GM13976 (cell line): ENCODE results near the gene MICAL3.

Experiments
- DNase-seq: peaks from one replicate; pipeline ENCODE4 v3.0.0; 2012; ENCODE audit warnings: low spot score
- in situ Hi-C: fragments of 300-500 bp; cut with MboI; formaldehyde crosslinking; loops from one replicate; pipeline ENCODE4 v1.12.0; 2022; ENCODE audit warnings: low sequenced_read_pairs, mixed read lengths, inconsistent platforms; ENCODE audit not compliant: unreplicated experiment
- TF ChIP-seq, protein P1 (sequence below): IDR thresholded peaks from 2 replicates; pipeline ENCODE4 v1.5.1; 2012; ENCODE audit warnings: borderline replicate concordance, mild to moderate bottlenecking; ENCODE audit not compliant: insufficient read depth; ENCODE audit errors: extremely low read depth, missing control alignments, control extremely low read depth

Gene MICAL3

DNA sequence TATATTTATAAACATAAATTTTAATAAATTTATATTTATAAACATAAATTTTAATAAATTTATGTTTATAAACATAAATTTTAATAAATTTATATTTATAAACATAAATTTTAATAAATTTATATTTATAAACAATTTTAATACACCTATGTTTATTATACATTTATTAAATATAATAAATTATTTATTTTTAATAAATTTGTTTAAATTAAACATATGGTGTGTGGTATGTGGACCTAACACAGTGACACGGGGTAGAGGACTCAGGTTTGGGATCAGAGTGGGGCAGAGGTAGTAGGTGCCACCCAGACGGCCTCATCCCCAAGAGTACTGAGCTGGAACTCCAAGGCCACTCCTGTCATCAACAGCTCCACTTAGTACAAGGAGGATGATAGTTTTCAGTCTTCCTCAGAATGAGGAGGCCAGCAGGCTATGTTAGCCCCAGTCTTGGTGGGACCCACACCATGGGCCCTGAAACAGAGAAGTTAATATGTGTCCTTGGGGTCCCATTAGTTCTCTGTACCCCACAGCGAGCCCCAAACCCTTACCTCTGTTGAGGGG lies 203.4 kb downstream of the MICAL3 start:
- in situ Hi-C loops = loop anchor here (10.0 kb wide), 1 partner anchor 254 kb away; the partner anchor contains the start of gene PEX26
- no peak for DNase-seq
- TF ChIP-seq, protein P1, sequence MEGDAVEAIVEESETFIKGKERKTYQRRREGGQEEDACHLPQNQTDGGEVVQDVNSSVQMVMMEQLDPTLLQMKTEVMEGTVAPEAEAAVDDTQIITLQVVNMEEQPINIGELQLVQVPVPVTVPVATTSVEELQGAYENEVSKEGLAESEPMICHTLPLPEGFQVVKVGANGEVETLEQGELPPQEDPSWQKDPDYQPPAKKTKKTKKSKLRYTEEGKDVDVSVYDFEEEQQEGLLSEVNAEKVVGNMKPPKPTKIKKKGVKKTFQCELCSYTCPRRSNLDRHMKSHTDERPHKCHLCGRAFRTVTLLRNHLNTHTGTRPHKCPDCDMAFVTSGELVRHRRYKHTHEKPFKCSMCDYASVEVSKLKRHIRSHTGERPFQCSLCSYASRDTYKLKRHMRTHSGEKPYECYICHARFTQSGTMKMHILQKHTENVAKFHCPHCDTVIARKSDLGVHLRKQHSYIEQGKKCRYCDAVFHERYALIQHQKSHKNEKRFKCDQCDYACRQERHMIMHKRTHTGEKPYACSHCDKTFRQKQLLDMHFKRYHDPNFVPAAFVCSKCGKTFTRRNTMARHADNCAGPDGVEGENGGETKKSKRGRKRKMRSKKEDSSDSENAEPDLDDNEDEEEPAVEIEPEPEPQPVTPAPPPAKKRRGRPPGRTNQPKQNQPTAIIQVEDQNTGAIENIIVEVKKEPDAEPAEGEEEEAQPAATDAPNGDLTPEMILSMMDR = no peak

DNA sequence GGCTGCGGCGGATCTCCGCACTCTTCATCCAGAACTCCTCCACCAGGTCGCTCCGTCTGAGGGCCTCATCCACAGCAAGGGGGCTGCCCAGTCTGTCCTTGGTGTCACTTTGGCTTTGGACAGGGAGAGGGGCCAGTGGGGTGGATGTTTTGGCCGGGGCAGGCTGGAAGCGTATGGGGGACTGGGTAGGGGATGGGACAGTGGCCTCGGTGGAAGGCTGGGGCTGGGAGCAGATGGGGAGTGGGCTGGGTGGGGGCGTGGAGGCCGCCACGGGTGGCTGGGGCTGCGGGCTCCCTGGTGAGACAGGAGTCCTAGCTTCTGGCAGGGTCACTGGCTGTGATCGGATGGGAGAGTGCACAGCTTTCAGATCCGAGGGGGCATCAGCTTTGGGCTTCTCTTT lies 205.7 kb downstream of the MICAL3 start:
- in situ Hi-C loops = no loop called here
- DNase-seq = no peak

DNA sequence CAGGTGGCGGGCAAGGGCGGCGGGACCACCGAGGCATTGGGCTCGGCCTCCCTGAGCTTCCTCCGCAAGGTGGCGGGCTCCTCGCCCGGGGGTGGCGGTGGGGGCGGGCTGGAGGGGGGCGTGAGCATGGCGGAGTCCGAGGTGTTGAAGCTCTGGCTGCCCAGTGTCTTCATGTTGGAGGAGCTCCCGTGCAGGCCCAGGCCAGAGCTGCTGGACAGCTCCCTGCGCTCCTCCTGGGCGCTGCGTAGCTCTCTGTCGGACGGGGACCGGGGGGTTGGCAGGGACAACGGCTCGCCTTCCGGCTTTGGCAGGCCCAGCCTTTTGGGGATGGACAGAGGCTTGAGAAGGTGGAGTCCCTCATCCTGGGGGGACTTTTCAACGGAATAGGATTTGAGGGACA lies 206.2 kb downstream of the MICAL3 start:
- TF ChIP-seq, protein P1 = no peak
- no peak for DNase-seq
- in situ Hi-C loops = no loop called here

More for the DNA sequence above, 205.7 kb downstream of the MICAL3 start:
- TF ChIP-seq, protein P1 = no peak

DNA sequence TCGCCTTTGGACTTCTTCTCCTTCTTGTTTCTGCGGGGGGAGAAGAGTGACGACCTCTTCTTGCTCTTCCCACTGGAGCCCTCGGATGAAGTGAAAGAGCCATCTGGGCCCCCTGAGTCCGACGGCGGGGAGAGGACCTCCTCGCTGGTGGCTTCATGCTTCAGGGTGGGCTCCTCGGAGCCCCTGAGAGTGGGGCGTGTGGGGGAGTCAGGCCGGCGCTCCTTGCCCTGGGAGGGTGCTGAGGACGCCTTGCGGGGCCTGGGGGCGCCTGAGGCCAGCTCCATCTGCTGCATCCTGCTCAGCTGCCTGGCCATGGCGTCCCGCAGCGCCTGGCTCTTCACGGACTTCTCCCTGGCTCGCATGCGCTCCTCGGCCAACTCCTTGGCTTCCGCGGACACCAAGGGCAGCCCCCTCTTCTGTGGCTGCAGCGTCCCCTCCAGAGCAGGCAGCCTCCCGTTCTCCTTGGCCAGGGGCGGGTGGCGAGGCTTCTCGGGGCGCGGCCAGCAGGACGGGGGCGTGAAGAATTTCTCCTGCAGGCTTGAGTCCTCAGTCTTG lies 206.8 kb downstream of the MICAL3 start:
- DNase-seq = no peak
- TF ChIP-seq, protein P1 = no peak
- in situ Hi-C loops = no loop called here

DNA sequence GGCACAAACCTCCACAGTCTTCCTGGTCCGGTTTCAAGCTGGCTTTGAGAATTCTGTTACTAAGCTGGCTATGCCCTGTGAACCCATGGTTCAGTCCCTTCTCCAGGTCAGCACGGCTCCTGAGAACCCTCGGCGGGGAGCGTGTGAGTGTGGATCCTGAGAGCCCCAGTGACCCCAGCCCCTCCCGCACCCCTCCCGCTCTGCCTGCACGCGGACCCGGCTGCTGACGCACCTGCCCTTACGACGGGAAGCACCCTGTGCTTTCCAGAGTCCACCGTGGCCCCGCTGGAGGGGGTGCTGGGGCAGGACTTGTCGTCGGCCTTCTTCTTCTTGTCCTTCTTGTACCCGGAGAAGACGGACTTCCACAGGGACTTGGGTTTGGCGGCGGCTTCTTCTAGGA lies 207.3 kb downstream of the MICAL3 start:
- in situ Hi-C loops = no loop called here
- TF ChIP-seq, protein P1 = no peak
- DNase-seq = no peak

DNA sequence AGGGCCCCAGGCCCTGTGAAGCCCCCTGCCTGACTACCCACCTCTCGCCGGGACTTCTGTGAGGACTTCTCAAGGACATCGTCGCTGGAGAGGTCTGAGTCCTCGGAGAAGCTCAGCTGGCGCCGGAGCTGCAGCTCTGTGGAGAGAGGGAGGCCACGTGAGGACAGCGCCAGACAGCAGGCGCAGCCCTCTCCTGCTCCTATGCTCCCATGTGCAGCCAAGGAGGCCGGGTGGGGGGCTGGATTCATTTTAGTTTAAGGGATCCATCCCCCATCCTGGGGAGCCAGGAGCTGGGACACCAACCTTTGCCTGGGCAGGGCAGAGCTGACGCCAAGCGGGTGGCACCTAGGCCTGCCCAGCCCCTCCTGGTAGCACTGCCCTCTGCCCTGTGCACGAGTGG lies 207.7 kb downstream of the MICAL3 start:
- no peak for DNase-seq
- TF ChIP-seq, protein P1 = no peak
- in situ Hi-C loops = no loop called here
